GM19463 (cell line): ENCODE measurements around the gene FES.
"Not testable (repeated sequence)": the region's sequence is repeated elsewhere in the genome, so short reads cannot be mapped to it uniquely, and the experiment has no call there.

Experiments
- ATAC-seq: cut with Tn5 transposase; IDR thresholded peaks from one replicate; pipeline ENCODE4 v1.9.1; 2021; ENCODE audit warnings: mild to moderate bottlenecking, moderate library complexity; ENCODE audit not compliant: unreplicated experiment

The FES gene

DNA sequence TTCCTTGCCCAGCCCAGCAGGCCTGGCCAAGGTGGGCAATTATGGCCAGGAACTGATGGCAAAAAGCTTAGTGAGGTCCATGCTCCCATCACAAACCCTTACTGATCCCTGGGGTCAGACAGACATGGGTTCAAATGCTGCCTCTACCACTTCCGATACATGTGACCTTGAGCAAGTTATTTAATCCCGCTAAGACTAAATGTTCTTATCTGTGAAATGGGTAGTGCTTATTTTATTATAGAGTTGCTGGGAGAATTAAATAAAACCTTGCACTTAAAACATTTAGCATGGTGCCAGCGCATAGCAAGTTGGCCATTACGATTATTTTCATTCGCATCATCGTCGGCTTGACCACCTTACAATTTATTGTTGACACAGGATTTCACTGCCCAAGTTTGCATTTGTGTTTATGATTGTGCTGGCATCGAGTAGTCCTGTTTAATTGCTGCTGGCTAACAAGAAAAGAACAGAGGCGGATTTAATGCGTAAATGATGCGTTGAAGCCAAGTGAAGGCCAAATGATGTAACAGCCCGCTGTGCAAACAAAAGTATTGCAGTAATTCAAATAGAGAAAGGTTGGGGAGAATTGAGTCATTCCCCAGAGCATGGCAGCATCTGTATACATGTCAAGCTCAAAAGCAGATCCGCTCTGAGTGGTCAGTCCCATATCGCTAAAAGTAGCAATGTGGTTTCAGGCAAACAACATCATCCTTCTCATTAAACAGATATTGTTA is 23.2 kb upstream of the FES start:
- ATAC-seq = no peak

GRCh38 chr15:90862487-90862886 is 21.8 kb upstream of the FES start:
- no peak for ATAC-seq

DNA sequence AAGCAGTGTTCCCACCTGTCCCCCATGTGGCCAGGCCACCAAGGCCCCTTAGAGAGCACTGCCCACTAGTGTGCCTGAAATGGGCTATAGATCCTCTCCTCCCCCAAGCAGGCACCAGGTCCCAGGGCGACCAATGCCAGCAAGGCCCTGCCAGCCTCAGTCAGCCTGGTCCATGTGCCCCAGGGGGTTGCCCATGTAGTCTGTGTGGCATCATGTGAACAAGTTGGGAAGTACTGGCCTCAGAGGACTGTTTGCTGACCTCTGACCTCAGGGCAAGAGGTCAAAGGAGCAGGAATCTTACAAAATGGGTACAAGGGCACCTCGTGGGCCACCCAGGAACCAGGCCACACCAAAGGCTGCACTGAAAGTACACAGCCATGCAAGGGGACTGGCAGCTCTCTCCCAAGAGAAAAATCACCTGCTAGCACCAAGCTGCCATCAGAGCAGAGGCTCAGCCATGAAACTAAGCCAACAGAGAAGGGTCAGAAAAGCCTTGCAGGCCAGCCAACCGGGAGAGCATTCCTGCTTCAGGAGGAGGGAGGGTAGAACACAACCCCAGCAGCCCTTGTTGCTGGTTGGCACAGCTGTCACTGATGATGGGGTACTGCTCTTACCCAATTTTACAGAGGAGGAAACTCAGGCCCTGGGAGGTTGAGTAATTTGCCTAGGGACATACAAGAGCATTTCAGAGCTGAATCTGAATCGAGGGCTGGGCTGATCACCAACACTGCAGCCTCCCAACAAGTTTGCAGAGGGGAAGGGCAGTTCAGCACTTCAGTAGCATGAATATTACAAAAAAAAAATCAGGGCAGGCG is 21.1 kb upstream of the FES start:
- ATAC-seq = no peak

DNA sequence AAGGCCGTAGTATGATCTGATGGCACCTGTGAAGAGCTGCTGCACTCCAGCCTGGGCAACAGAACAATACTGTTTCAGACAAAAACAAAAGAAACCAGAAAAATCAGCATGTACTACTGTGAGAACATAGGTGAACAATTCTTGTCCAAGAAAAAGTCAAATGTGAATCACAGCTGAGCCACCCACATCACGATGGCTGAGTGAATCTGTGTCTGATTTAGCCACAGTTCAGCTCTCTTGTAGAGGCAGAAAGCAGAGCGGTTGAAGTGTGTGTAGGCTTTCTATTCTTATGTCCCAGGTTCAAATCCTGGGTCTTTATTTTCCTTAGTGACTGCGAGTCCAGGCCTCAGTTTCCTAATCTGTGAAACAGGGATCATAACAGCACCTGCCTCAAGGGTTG is 20.3 kb upstream of the FES start:
- ATAC-seq = no peak

DNA sequence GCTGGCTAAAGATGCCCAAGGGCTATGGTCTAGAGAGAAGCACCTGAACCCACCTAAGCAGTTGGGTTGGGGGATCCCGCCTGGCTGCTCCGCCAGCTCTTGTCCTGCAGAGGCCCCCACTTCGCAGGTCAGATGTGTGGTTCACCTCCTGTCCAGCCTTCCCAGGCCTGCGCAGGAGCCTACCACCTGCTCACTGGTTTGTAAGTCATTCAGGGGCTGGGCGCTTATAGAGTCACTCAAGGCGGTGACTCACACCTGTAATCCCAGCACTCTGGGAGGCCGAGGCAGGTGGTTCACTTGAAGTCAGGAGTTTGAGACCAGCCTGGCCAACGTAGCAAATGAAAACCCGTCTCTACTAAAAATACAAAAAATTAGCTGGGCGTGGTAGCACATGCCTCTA is 19.8 kb upstream of the FES start:
- no peak for ATAC-seq

DNA sequence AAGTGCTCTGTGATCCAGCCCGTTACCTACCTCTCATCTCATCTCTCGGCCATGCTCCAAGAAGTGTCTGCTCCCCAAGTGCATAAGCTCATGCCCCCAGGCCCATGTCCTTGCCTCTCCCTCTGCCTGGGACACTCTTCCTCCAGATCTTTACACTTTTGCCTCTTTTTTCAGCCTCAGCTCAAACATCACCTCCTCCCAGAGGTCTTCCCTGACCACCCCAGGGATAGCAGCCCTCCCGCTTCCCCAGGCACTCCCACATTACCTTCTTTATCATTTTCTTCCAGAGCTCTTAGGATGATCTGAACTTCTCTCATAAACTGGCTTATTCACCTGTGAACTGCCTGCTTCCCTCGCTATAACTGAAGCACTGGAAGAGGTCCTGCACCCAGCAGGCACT is 18.6 kb upstream of the FES start:
- no peak for ATAC-seq

GRCh38 chr15:90866161-90866715 is 18.1 kb upstream of the FES start:
- ATAC-seq = no peak

GRCh38 chr15:90866800-90867199 is 17.5 kb upstream of the FES start:
- no peak for ATAC-seq

GRCh38 chr15:90868261-90868689 is 16.0 kb upstream of the FES start, which contains the start of gene FURIN:
Gene FURIN (plus strand): TSS chr15:90868588. CDS start chr15:90875741, 7,153 bp downstream.
- ATAC-seq = no peak

GRCh38 chr15:90869140-90869541 is 15.2 kb upstream of the FES start:
- ATAC-seq = no peak

DNA sequence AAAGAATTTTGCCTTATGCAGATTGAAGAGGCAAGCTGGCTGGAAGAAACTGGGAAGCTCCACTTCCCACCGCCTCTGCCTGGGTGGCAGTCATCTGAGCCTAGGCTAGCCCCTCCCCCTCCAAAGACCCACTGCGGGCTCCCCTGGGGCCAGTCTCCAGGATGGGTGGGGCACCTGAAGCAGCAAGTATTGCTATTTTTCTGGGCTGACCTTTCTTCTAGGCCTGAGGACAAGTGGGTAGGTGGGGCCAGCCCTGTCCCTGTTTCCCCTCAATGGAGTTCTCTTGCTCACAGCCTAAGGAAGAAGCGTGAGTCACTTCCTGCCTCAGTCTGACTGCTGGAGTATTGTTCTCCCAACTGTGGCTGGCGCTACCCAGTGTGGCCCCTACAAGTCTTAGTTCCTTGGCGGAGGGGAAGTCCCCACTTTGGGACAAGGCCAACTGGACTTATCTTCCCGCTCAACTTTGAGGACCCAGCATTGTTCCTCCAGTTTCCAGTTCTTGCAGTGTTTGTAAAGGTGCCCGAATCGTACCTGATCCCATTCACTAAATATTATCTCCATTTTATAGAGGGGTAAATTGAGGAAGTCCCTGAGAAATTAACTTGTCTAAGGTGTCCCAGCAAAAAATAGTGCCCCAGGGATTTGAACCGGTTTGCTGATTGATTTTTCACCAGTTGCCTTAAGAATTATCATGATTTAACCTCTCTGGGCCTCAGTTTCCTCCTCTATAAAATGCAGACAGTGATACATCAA is 14.5 kb upstream of the FES start:
- ATAC-seq = peak; percentile 29

- ATAC-seq = peak; percentile 5
Observed at GRCh38 chr15:90870354-90871138, 13.8 kb upstream of the FES start.

GRCh38 chr15:90871139-90871715 is 13.1 kb upstream of the FES start:
- peak; percentile 22 for ATAC-seq

- ATAC-seq = peak; percentile 24
Observed at GRCh38 chr15:90871716-90872485, 12.4 kb upstream of the FES start.

DNA sequence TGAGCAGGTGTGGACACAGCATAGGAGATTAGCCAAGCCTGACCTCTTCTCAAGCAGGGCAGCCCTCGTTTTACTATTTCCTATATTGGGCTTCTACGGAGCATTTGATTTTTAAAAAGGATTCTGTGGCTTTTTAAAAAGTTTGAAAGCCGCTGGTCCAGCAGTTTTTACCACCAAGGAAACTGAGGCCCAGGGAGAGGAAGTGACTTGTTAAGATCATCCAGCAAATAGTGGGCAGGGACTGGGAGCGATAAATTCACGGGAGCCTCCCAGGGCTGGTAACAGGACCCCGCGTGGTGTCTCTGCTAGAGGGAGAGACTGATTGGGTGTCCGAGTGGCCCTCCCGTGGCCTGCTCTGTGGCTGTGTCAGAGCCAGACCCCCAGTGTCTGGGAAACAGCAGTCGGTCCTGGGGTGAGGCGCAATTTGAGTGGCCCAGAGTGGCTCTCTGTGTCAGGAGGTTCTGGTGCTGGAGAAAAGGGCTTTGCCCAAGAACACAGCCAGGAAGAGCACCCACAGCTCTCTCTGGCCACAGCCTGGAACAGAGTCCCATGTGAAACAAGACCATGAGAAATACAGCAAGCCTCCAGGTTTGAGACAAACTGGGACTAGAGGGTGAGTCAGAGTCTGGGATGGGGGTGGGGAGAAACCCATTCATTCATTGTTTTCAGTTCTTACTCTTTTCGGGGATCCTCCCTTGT is 11.7 kb upstream of the FES start:
- no peak for ATAC-seq

DNA sequence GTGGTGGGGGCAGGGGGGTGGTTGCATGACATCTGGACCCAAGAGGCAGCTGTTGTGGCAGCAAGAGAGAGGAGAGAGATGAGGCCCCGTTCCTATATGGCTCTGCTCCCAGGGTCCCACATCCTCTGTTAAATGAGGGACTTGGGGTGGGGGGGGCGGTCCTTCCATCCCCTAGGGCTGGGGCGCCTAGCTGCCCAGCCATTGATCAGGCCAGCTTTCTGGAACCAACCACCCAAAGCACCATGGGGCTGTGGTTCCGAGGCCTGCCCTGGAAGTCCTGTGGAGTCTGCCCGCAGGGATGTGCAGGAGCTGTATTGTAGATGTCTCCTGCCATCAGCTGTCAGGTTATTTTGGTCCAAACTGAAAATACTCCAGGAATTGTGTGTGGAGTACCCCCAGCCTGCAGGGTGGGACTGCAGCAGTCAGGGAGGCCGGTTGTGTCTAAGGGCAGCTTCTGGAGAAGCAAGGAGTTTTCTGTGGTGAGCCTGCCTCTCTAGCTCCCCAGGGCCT is 10.8 kb upstream of the FES start:
- no peak for ATAC-seq

DNA sequence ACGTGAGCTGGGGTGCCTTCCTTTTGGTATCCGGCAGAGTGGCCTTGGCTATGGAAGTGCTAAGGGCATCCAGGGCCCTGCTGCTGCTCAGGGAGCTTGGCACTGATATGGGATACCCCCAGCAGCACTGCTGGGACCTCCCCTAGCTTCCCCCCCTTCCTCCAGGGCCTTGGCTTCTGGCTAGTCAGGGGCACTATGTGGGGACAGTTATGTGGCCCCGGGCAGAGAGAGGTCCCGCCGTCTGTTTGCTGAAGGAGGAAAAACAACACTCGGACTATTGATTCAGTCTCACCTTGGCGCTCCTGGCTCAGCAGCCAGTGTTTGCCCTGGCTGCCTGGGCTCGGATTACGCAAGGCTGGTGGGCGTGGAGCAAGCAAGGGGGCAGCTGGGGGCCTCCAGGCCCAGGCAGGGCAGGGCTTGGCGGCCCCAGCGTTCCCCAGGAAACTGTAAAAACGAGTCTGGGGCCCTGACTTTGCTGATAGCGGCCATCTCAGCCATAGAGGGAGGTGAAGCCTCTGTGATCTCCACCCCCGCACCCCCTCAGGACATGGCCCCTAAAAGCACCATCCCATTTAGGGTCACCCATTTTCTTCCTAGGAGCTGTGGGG is 10.2 kb upstream of the FES start:
- ATAC-seq = no peak

GRCh38 chr15:90874986-90875385 is 9.3 kb upstream of the FES start:
- not testable (repeated sequence) for ATAC-seq
